A549 treated with Hydrocortisone at 1 μM for 4 hours (cell line): ENCODE data around the gene ZNF593. TPM values are rescaled to one million over a fixed set of nuclear protein-coding genes. Genes with fewer than 3 reads are reported as not detected.

ENCODE experiments used
- total RNA-seq: library from RNA; stranded (reverse); fragments of 200-300 nt; extraction: Qiagen RNA extraction; gene quantifications from 5 replicates; pipeline ENCODE4 v1.2.3, GENCODE V29; 2022

Gene ZNF593
- total RNA-seq = 46.2 to 70.1 TPM (median 67.4 TPM) in 5 replicates

GRCh38 chr1:26169669-26170471 lies at the start of gene ZNF593:
Gene ZNF593, plus strand, starts transcription at chr1:26169908. Its CDS starts 76 bp downstream, at chr1:26169984.

DNA sequence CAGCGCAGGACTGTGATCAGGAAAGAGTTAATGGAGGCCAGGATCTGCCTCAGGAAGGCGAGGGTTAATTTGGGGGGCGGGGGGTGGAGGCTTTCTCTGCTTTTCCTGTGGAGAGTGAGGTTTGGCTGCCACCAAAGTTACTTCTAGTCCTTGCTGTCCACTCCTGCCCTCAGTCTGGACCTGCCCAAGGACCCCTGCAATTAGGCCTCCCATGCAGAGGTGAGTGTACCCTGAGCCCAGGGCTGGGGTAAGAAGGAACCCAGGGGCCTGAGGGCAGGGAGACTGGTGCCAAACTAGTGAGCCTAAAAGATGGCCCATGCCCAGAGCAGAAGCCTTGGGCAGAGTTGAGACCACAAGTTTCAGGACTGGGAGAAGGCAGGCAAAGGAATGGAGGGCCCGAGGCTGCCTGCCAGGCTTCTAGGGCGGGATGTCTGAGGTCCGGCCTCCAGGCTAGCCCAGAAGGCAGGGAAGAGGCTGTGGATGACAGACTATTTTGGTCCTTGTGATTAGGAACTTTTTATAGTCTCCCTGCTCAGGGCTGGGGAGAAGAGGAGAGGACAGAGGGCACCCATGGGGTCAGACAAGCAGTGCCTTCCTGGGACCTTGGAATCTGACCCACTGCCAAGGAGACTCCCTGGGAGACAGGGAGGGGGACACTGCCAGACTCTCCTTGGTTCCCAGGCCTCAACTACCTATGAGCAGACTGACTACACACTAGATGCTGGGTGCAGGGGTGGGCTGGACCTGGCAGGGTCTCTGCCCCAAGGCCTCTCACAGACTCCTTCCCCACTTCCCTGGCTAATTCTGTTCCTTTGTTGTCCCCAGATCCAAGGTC lies 10.6 kb upstream of the ZNF593 start, which contains the start of gene FAM110D:
FAM110D (plus strand) TSS at position 172 of the 835 bp plus-strand sequence. CDS start 2,213 bp downstream, outside the sequence.

GRCh38 chr1:26168410-26169197 lies 1.1 kb upstream of the ZNF593 start, which contains the start of gene C1orf232:
Gene C1orf232, minus strand, starts transcription at chr1:26168963. Its CDS starts 464 bp downstream, at chr1:26168499.

GRCh38 chr1:26171084-26172072 lies 1.7 kb downstream of the ZNF593 start, which contains the start of gene ZNF593OS:
Gene ZNF593OS, minus strand, starts transcription at chr1:26171832. Its CDS starts 171 bp downstream, at chr1:26171661.

GRCh38 chr1:26177182-26177684 lies 7.5 kb downstream of the ZNF593 start, which contains the start of gene CNKSR1:
Gene CNKSR1, plus strand, starts transcription at chr1:26177491. Its CDS starts 57 bp downstream, at chr1:26177548.

DNA sequence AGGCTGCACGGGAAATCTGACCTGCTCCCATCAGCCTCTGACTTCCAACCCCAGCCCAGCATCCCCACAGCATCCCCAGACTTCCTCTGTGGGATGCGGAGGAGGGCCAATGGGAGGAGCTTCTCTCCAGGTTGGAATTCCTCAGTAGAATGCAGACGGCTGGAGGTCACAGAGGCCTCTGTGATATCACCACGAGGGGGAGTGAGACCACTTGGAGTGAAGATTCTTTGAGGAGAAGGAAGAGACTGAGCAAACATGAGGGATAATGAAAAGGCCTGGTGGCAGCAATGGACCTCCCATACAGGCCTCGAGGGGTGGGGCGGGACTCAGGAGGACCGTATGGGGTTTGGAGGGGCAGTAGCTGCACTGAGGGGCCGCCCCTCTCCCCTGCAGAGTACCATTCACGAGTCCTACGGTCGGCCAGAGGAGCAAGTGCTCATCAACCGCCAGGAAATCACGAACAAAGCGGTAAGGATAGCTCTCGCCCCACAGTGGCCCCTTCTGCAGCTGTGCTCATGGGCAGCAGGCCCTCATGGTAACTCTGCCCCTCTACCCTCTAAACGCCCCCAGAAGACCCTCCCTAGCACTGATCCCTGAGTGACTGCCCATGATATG lies 20.8 kb downstream of the ZNF593 start, which contains the start of gene CATSPER4:
CATSPER4 (plus strand) TSS at position 230 of the 615 bp plus-strand sequence; CDS start at position 256, 26 bp downstream.

Other genes starting within 250 kb of the ZNF593 start
- 7.0 to 10.3 TPM (median 8.2 TPM) in 5 replicates for gene PAFAH2, start 171.8 kb upstream of the ZNF593 start, total RNA-seq
- gene EXTL1, start 148.1 kb upstream of the ZNF593 start, total RNA-seq = 0.02 TPM in 1 of 5 replicates, not detected in the others
- 0.24 to 0.58 TPM (median 0.42 TPM) in 5 replicates for gene SLC30A2, start 123.8 kb upstream of the ZNF593 start, total RNA-seq
- gene TRIM63, start 102.3 kb upstream of the ZNF593 start, total RNA-seq = 1.3 to 2.0 TPM (median 1.8 TPM) in 5 replicates
- 1.7 to 2.8 TPM (median 1.9 TPM) in 5 replicates for gene PDIK1L, start 58.1 kb upstream of the ZNF593 start, total RNA-seq
- gene FAM110D, start 10.8 kb upstream of the ZNF593 start, total RNA-seq = 0.06 TPM in 4 of 5 replicates, not detected in the other
- gene C1orf232, start 945 bp upstream of the ZNF593 start, total RNA-seq = not detected in 5 replicates
- 0.25 to 0.49 TPM (median 0.26 TPM) in 4 of 5 replicates, not detected in the other for gene ZNF593OS, start 1.9 kb downstream of the ZNF593 start, total RNA-seq
- gene CNKSR1, start 7.6 kb downstream of the ZNF593 start, total RNA-seq = 0.15 to 0.51 TPM (median 0.30 TPM) in 5 replicates
- gene CATSPER4, start 20.7 kb downstream of the ZNF593 start, total RNA-seq = not detected in 5 replicates
- gene CEP85, start 64.3 kb downstream of the ZNF593 start, total RNA-seq = 11.1 to 13.8 TPM (median 12.3 TPM) in 5 replicates
- 95.1 to 153 TPM (median 142 TPM) in 5 replicates for gene SH3BGRL3, start 110.2 kb downstream of the ZNF593 start, total RNA-seq
- gene UBXN11, start 136.7 kb downstream of the ZNF593 start, total RNA-seq = 12.9 to 15.4 TPM (median 13.7 TPM) in 5 replicates
- not detected in 5 replicates for gene CD52, start 148.1 kb downstream of the ZNF593 start, total RNA-seq
- gene CRYBG2, start 184.2 kb downstream of the ZNF593 start, total RNA-seq = 1.2 to 2.2 TPM (median 1.5 TPM) in 5 replicates
- not detected in 5 replicates for gene ZNF683, start 202.8 kb downstream of the ZNF593 start, total RNA-seq
- not detected in 5 replicates for gene LIN28A, start 240.9 kb downstream of the ZNF593 start, total RNA-seq